ENCODE data around the gene ZNF354B.

GRCh38 chr5:178872302-178872701 lies 12.5 kb downstream of the ZNF354B start:
- TF ChIP-seq CTCF (IDR thresholded peaks at IDR 0.05) (no peak), POLR2A (IDR thresholded peaks at IDR 0.05) (no peak)
